ENCODE measurements around the gene KCNQ5. TPM values are rescaled to one million over a fixed set of nuclear protein-coding genes. Genes with fewer than 3 reads are reported as not detected.

KCNQ5 gene
- total RNA-seq, 6 donors from 2014 or later: 0.30 to 3.1 (median 0.32) TPM

GRCh38 chr6:73108949-73109348, 487.1 kb downstream of the KCNQ5 start:
- DNase-seq (no peak), ATAC-seq (ENCODE audit: low FRiP score in 2 of 2) (no peak)
- no peaks in the 10 kb centered on the region for H3K9me3 ChIP-seq
- H3K27ac ChIP-seq: no peak overlapping the region
- TF ChIP-seq CTCF (IDR thresholded peaks at IDR 0.05) (no peak), POLR2AphosphoS5 (IDR thresholded peaks at IDR 0.05) (no peak), EP300 (IDR thresholded peaks at IDR 0.05) (no peak), POLR2A (IDR thresholded peaks at IDR 0.05) (no peak)
- 92 to 97% methylated on average over 3 of the region's 3 CpGs for WGBS, 2 donors
- no peaks in the 10 kb centered on the region for H3K27me3 ChIP-seq
- no peak overlapping the region for H3K4me3 ChIP-seq
- no peaks in the 10 kb centered on the region for H3K36me3 ChIP-seq
- no peaks in the 10 kb centered on the region for H3K4me1 ChIP-seq

GRCh38 chr6:73109659-73110058, 487.8 kb downstream of the KCNQ5 start:
- Histone ChIP-seq H3K27ac (no peak overlapping the region), H3K9me3 (no peaks in the 10 kb centered on the region), H3K4me1 (no peaks in the 10 kb centered on the region), H3K36me3 (no peaks in the 10 kb centered on the region), H3K4me3 (no peak overlapping the region), H3K27me3 (no peaks in the 10 kb centered on the region)
- no peak for TF ChIP-seq POLR2A (IDR thresholded peaks at IDR 0.05)
- no peak for TF ChIP-seq CTCF (IDR thresholded peaks at IDR 0.05)
- TF ChIP-seq POLR2AphosphoS5 (IDR thresholded peaks at IDR 0.05): no peak
- no peak for TF ChIP-seq EP300 (IDR thresholded peaks at IDR 0.05)
- ATAC-seq (ENCODE audit: low FRiP score in 2 of 2) (no peak), DNase-seq (no peak)
- WGBS, 2 donors: 43 to 48% methylated on average over 3 of the region's 3 CpGs

- WGBS, 2 donors: 92 to 95% methylated on average over 3 of the region's 3 CpGs
- DNase-seq: no peak
- no peak for TF ChIP-seq EP300 (IDR thresholded peaks at IDR 0.05)
- TF ChIP-seq POLR2A (IDR thresholded peaks at IDR 0.05): no peak
- TF ChIP-seq POLR2AphosphoS5 (IDR thresholded peaks at IDR 0.05): no peak
- no peak for TF ChIP-seq CTCF (IDR thresholded peaks at IDR 0.05)
- no peak for ATAC-seq (ENCODE audit: low FRiP score in 2 of 2)
- Histone ChIP-seq H3K27me3 (no peaks in the 10 kb centered on the region), H3K9me3 (no peaks in the 10 kb centered on the region), H3K4me3 (no peak overlapping the region), H3K4me1 (no peaks in the 10 kb centered on the region), H3K36me3 (no peaks in the 10 kb centered on the region), H3K27ac (no peak overlapping the region)
Observed at GRCh38 chr6:73116330-73116729, 494.5 kb downstream of the KCNQ5 start.

- WGBS, 2 donors: 83 to 90% methylated on average over 4 of the region's 4 CpGs
- H3K4me1 ChIP-seq: no peaks in the 10 kb centered on the region
- no peaks in the 10 kb centered on the region for H3K27me3 ChIP-seq
- no peak for DNase-seq
- TF ChIP-seq POLR2AphosphoS5 (IDR thresholded peaks at IDR 0.05) (no peak), POLR2A (IDR thresholded peaks at IDR 0.05) (no peak), CTCF (IDR thresholded peaks at IDR 0.05) (no peak), EP300 (IDR thresholded peaks at IDR 0.05) (no peak)
- no peaks in the 10 kb centered on the region for H3K36me3 ChIP-seq
- no peak for ATAC-seq (ENCODE audit: low FRiP score in 2 of 2)
- no peaks in the 10 kb centered on the region for H3K9me3 ChIP-seq
- H3K4me3 ChIP-seq: no peak overlapping the region
- H3K27ac ChIP-seq: no peak overlapping the region
Observed at GRCh38 chr6:73121421-73121993, 499.6 kb downstream of the KCNQ5 start.

GRCh38 chr6:73123632-73124329, 501.9 kb downstream of the KCNQ5 start:
- ATAC-seq (ENCODE audit: low FRiP score in 2 of 2): no peak
- WGBS, 2 donors: 76 to 83% methylated on average over 2 of the region's 2 CpGs

More at GRCh38 chr6:73123632-73124329, 501.9 kb downstream of the KCNQ5 start:
- Histone ChIP-seq H3K27ac (no peak overlapping the region), H3K27me3 (no peaks in the 10 kb centered on the region), H3K4me3 (no peak overlapping the region), H3K36me3 (no peaks in the 10 kb centered on the region), H3K4me1 (no peaks in the 10 kb centered on the region), H3K9me3 (no peaks in the 10 kb centered on the region)
- DNase-seq: no peak
- no peak for TF ChIP-seq EP300 (IDR thresholded peaks at IDR 0.05)
- no peak for TF ChIP-seq CTCF (IDR thresholded peaks at IDR 0.05)
